ENCODE measurements around the gene ACAD11. TPM values are rescaled to one million over a fixed set of nuclear protein-coding genes. Genes with fewer than 3 reads are reported as not detected.

The ACAD11 gene
- total RNA-seq, 1 experiment from 2014 or later = 20.3 TPM

GRCh38 chr3:132593947-132594323, 65.7 kb downstream of the ACAD11 start (continued):
- TF ChIP-seq, protein P1, sequence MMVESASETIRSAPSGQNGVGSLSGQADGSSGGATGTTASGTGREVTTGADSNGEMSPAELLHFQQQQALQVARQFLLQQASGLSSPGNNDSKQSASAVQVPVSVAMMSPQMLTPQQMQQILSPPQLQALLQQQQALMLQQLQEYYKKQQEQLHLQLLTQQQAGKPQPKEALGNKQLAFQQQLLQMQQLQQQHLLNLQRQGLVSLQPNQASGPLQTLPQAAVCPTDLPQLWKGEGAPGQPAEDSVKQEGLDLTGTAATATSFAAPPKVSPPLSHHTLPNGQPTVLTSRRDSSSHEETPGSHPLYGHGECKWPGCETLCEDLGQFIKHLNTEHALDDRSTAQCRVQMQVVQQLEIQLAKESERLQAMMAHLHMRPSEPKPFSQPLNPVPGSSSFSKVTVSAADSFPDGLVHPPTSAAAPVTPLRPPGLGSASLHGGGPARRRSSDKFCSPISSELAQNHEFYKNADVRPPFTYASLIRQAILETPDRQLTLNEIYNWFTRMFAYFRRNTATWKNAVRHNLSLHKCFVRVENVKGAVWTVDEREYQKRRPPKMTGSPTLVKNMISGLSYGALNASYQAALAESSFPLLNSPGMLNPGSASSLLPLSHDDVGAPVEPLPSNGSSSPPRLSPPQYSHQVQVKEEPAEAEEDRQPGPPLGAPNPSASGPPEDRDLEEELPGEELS (CRISPR knock-in tag; IDR thresholded peaks at IDR 0.05) = no peak

GRCh38 chr3:132593241-132593946, 66.2 kb downstream of the ACAD11 start:
- ATAC-seq (no peak), DNase-seq (ENCODE audit: low spot score) (no peak)
- H3K9me3 Mint-ChIP-seq = peaks cover 4% of the 10 kb centered on the region; the same call in 1 of the 2 replicates
- CTCF ChIA-PET = interaction anchor here (1.0 kb wide), 1 partner anchor 57 kb away, joined by 5 read pairs; no protein-coding TSS in a partner anchor
- H3K27ac Mint-ChIP-seq = no peak overlapping the region
- POLR2A ChIA-PET = no interaction called here
- H3K4me3 Mint-ChIP-seq = no peak overlapping the region
- no peaks in the 10 kb centered on the region for H3K27me3 Mint-ChIP-seq (ENCODE audit: low read depth)
- peaks cover 6% of the 10 kb centered on the region for H3K4me1 Mint-ChIP-seq
- peaks cover 5% of the 10 kb centered on the region; the same call in 1 of the 2 replicates for H3K36me3 Mint-ChIP-seq
- TF ChIP-seq, protein P2, sequence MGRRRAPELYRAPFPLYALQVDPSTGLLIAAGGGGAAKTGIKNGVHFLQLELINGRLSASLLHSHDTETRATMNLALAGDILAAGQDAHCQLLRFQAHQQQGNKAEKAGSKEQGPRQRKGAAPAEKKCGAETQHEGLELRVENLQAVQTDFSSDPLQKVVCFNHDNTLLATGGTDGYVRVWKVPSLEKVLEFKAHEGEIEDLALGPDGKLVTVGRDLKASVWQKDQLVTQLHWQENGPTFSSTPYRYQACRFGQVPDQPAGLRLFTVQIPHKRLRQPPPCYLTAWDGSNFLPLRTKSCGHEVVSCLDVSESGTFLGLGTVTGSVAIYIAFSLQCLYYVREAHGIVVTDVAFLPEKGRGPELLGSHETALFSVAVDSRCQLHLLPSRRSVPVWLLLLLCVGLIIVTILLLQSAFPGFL (CRISPR knock-in tag; IDR thresholded peaks at IDR 0.05; ENCODE audit: borderline replicate concordance) = no peak
- TF ChIP-seq, protein P1 (CRISPR knock-in tag; IDR thresholded peaks at IDR 0.05) = no peak
- TF ChIP-seq, protein P3, sequence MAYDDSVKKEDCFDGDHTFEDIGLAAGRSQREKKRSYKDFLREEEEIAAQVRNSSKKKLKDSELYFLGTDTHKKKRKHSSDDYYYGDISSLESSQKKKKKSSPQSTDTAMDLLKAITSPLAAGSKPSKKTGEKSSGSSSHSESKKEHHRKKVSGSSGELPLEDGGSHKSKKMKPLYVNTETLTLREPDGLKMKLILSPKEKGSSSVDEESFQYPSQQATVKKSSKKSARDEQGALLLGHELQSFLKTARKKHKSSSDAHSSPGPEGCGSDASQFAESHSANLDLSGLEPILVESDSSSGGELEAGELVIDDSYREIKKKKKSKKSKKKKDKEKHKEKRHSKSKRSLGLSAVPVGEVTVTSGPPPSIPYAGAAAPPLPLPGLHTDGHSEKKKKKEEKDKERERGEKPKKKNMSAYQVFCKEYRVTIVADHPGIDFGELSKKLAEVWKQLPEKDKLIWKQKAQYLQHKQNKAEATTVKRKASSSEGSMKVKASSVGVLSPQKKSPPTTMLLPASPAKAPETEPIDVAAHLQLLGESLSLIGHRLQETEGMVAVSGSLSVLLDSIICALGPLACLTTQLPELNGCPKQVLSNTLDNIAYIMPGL (CRISPR knock-in tag; IDR thresholded peaks at IDR 0.05) = no peak
- no peak for TF ChIP-seq NFYB (CRISPR knock-in tag; conservative IDR thresholded peaks at IDR 0.05; ENCODE audit: low read depth)
- TF ChIP-seq KAT7 (CRISPR knock-in tag; IDR thresholded peaks at IDR 0.05; ENCODE audit: borderline replicate concordance) = no peak
- no peak for TF ChIP-seq PRRX2 (CRISPR knock-in tag; IDR thresholded peaks at IDR 0.05)
- TF ChIP-seq FOXJ3 (CRISPR knock-in tag; IDR thresholded peaks at IDR 0.05; ENCODE audit: borderline replicate concordance) = no peak
- TF ChIP-seq CREM (CRISPR knock-in tag; IDR thresholded peaks at IDR 0.05) = no peak
- no peak for TF ChIP-seq IRF2 (CRISPR knock-in tag; IDR thresholded peaks at IDR 0.05; ENCODE audit: borderline replicate concordance, low read depth)
- TF ChIP-seq RORB (CRISPR knock-in tag; IDR thresholded peaks at IDR 0.05) = no peak
- TF ChIP-seq ATF1 (CRISPR knock-in tag; IDR thresholded peaks at IDR 0.05) = no peak
- no peak for TF ChIP-seq ZNF671 (CRISPR knock-in tag; IDR thresholded peaks at IDR 0.05)
- TF ChIP-seq ZNF317 (CRISPR knock-in tag; IDR thresholded peaks at IDR 0.05; ENCODE audit: borderline replicate concordance, low read depth) = no peak
- TF ChIP-seq MLX (CRISPR knock-in tag; IDR thresholded peaks at IDR 0.05) = no peak
- no peak for TF ChIP-seq NFATC4 (CRISPR knock-in tag; IDR thresholded peaks at IDR 0.05)

DNA sequence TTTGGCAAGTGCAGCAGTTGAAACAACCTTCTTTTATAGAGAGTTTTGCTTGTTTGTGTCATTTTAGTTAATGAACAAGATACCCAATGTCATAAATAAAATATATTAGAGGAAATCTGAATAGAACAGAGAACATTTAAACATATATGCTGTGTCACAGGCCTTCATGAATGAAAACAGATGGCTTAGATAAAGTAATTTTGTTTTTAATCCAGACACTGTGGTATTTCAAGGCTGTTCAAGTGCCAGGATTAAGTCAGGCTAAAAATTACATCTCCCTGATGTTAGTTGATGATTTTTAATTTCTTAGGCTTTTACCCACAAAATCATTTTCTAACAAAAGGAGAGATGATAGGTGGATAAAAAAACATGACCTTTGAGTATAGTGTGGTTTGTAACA, 67.4 kb downstream of the ACAD11 start:
- ChIA-PET POLR2A (no interaction called here), CTCF (no interaction called here)
- ATAC-seq (no peak), DNase-seq (ENCODE audit: low spot score) (no peak)
- H3K4me3 Mint-ChIP-seq = no peak overlapping the region
- H3K9me3 Mint-ChIP-seq = peaks cover 4% of the 10 kb centered on the region; the same call in 1 of the 2 replicates
- H3K4me1 Mint-ChIP-seq = peaks cover 6% of the 10 kb centered on the region
- H3K36me3 Mint-ChIP-seq = peaks cover 5% of the 10 kb centered on the region; the same call in 1 of the 2 replicates
- TF ChIP-seq ZNF121 (CRISPR knock-in tag; IDR thresholded peaks at IDR 0.05) = no peak
- TF ChIP-seq ZMAT4 (CRISPR knock-in tag; IDR thresholded peaks at IDR 0.05) = no peak
- no peak for TF ChIP-seq GABPB1 (CRISPR knock-in tag; IDR thresholded peaks at IDR 0.05)
- no peak for TF ChIP-seq NR3C1 (CRISPR knock-in tag; conservative IDR thresholded peaks at IDR 0.05; ENCODE audit: low read depth)
- no peak for TF ChIP-seq ATF2 (CRISPR knock-in tag; IDR thresholded peaks at IDR 0.05; ENCODE audit: borderline replicate concordance, low read depth)
- no peak for TF ChIP-seq CBFB (CRISPR knock-in tag; IDR thresholded peaks at IDR 0.05; ENCODE audit: low read depth)
- no peak for TF ChIP-seq TCF7 (CRISPR knock-in tag; IDR thresholded peaks at IDR 0.05; ENCODE audit: low read depth)
- no peak for TF ChIP-seq ZNF263 (CRISPR knock-in tag; IDR thresholded peaks at IDR 0.05; ENCODE audit: low read depth)
- no peak for TF ChIP-seq JAZF1 (CRISPR knock-in tag; IDR thresholded peaks at IDR 0.05)
- no peak overlapping the region for H3K27ac Mint-ChIP-seq
- H3K27me3 Mint-ChIP-seq (ENCODE audit: low read depth) = no peaks in the 10 kb centered on the region

Measured in WTC11 (cell line).